H1 (cell line): ENCODE results near the gene CFAP61. TPM values are rescaled to one million over a fixed set of nuclear protein-coding genes. Genes with fewer than 3 reads are reported as not detected.

Source experiments
- CTCF ChIA-PET: fragments of 300-600 bp; sonication (Branson Sonifier 250); formaldehyde crosslinking; loops from one replicate; lab custom pipeline; 2021; ENCODE audit not compliant: partially characterized antibody; lab: Charles Lee
- POLR2A ChIA-PET: fragments of 300-600 bp; sonication (Branson Sonifier 250); formaldehyde crosslinking; loops from one replicate; lab custom pipeline; 2021; ENCODE audit warnings: inconsistent platforms; ENCODE audit not compliant: partially characterized antibody; lab: Charles Lee
- DNase-seq, 2 experiments: peaks; one replicate each; pipeline versions ENCODE4 v3.0.0 to v3.0.0-alpha.2; 2010 to 2022; ENCODE audit warnings: low spot score in 2 of 2, low read depth in 1 of 2, mixed read lengths in 1 of 2
- FAIRE-seq: peaks from 2 replicates; lab custom pipeline; 2011; peaks lifted over from hg19 to GRCh38; lab: Jason Lieb, UNC
- H2AFZ ChIP-seq: 2 replicates; pipeline ENCODE4 v1.8.1; 2012; ENCODE audit warnings: low read length, inconsistent platforms
- H2AK5ac ChIP-seq: 2 replicates; pipeline ENCODE4 v1.6.1; 2013; ENCODE audit warnings: low read depth, low read length
- H2BK120ac ChIP-seq: replicated peaks from 2 replicates; pipeline ENCODE3; 2013; ENCODE audit warnings: low read depth, low read length, inconsistent platforms
- H2BK12ac ChIP-seq: 2 replicates; pipeline ENCODE4 v1.6.1; 2013; ENCODE audit warnings: low read depth, low read length
- H2BK15ac ChIP-seq: 2 replicates; pipeline ENCODE4 v1.6.1; 2013; ENCODE audit warnings: low read length
- H2BK20ac ChIP-seq: 2 replicates; pipeline ENCODE4 v1.6.1; 2013; ENCODE audit warnings: low read length
- H2BK5ac ChIP-seq: 2 replicates; pipeline ENCODE4 v1.6.1; 2013; ENCODE audit warnings: low read depth, low read length
- H3K14ac ChIP-seq: 2 replicates; pipeline ENCODE4 v1.6.1; 2013; ENCODE audit warnings: inconsistent platforms; ENCODE audit not compliant: insufficient read length
- H3K18ac ChIP-seq: 2 replicates; pipeline ENCODE4 v1.6.1; 2013; ENCODE audit warnings: low read length; ENCODE audit errors: extremely low read depth
- H3K23ac ChIP-seq: 2 replicates; pipeline ENCODE4 v1.6.1; 2013; ENCODE audit warnings: inconsistent platforms; ENCODE audit not compliant: insufficient read length
- H3K23me2 ChIP-seq: 2 replicates; pipeline ENCODE4 v1.6.1; 2013; ENCODE audit warnings: low read depth, low read length
- H3K27ac ChIP-seq: 2 replicates; pipeline ENCODE4 v1.6.1; 2011; ENCODE audit warnings: low read depth, low read length, inconsistent platforms
- H3K27me3 ChIP-seq, 4 experiments: replicated peaks in 1 of 4; 1 replicate in 1 of 4; 2 replicates in 3 of 4; pipeline versions ENCODE4 v1.6.1 to v1.8.1; 2011 to 2013; ENCODE audit warnings: low read length in 3 of 4, mild to moderate bottlenecking in 3 of 4, inconsistent platforms in 2 of 4, mixed read lengths in 2 of 4, moderate library complexity in 1 of 4; ENCODE audit not compliant: control insufficient read depth in 3 of 4, insufficient read depth in 3 of 4; ENCODE audit errors: extremely low read depth in 1 of 4
- H3K36me3 ChIP-seq, 4 experiments: 2 replicates each; pipeline versions ENCODE4 v1.6.1 to v1.8.1; 2011 to 2013; ENCODE audit warnings: mild to moderate bottlenecking in 4 of 4, low read length in 3 of 4, moderate library complexity in 2 of 4, control low read depth in 1 of 4, inconsistent platforms in 1 of 4; ENCODE audit not compliant: insufficient read depth in 4 of 4, control insufficient read depth in 2 of 4
- H3K4ac ChIP-seq: replicated peaks from 2 replicates; pipeline ENCODE3; 2013; ENCODE audit warnings: low read length, low read depth, mixed read lengths, inconsistent platforms; ENCODE audit not compliant: insufficient read length
- H3K4me1 ChIP-seq, 4 experiments: replicated peaks in 1 of 4; 1 replicate in 1 of 4; 2 replicates in 3 of 4; pipeline versions ENCODE4 v1.6.1 to v1.8.1; 2011 to 2013; ENCODE audit warnings: low read length in 3 of 4, inconsistent platforms in 2 of 4, mixed read lengths in 1 of 4; ENCODE audit not compliant: insufficient read depth in 4 of 4, control insufficient read depth in 3 of 4
- H3K4me2 ChIP-seq, 2 experiments: 2 replicates each; pipeline versions ENCODE4 v1.6.1 to v1.8.1; 2011 to 2013; ENCODE audit warnings: low read depth in 2 of 2, low read length in 2 of 2, control low read depth in 1 of 2, inconsistent platforms in 1 of 2, mild to moderate bottlenecking in 1 of 2; ENCODE audit not compliant: insufficient read depth in 1 of 2
- H3K4me3 ChIP-seq, 4 experiments: fragments of 200-600, 300-600 bp in 1 of 4; sonication (generic), shearing (Covaris generic), sonication (Bioruptor Twin) in 1 of 4; 2 replicates each; pipeline versions ENCODE4 v1.5.1 to v1.8.1; 2011 to 2016; ENCODE audit warnings: low read length in 4 of 4, low read depth in 3 of 4, control low read depth in 2 of 4, inconsistent platforms in 2 of 4, mild to moderate bottlenecking in 2 of 4, mixed read lengths in 1 of 4, moderate library complexity in 1 of 4; ENCODE audit not compliant: insufficient read depth in 2 of 4; ENCODE audit errors: extremely low read depth in 1 of 4
- H3K56ac ChIP-seq: replicated peaks from 2 replicates; pipeline ENCODE3; 2013; ENCODE audit warnings: low read depth, mild to moderate bottlenecking, mixed read lengths, low read length, inconsistent platforms; ENCODE audit not compliant: insufficient read length
- H3K79me1 ChIP-seq: 2 replicates; pipeline ENCODE4 v1.6.1; 2013; ENCODE audit warnings: low read depth, low read length, control low read depth
- H3K79me2 ChIP-seq, 2 experiments: 2 replicates each; pipeline versions ENCODE4 v1.6.1 to v1.8.1; 2012 to 2013; ENCODE audit warnings: low read length in 2 of 2, mild to moderate bottlenecking in 2 of 2, inconsistent platforms in 1 of 2; ENCODE audit not compliant: insufficient read depth in 2 of 2, control insufficient read depth in 1 of 2
- H3K9ac ChIP-seq, 4 experiments: replicated peaks in 1 of 4; 1 replicate in 1 of 4; 2 replicates in 3 of 4; pipeline versions ENCODE4 v1.6.1 to v1.8.1; 2011 to 2013; ENCODE audit warnings: low read depth in 3 of 4, low read length in 3 of 4, control low read depth in 2 of 4, mild to moderate bottlenecking in 2 of 4, moderate library complexity in 2 of 4, inconsistent platforms in 1 of 4; ENCODE audit errors: extremely low read depth in 1 of 4
- H3K9me3 ChIP-seq, 2 experiments: 2 replicates each; pipeline versions ENCODE4 v1.6.1 to v1.8.1; 2012 to 2013; ENCODE audit warnings: mild to moderate bottlenecking in 2 of 2, moderate library complexity in 2 of 2, control low read depth in 1 of 2, inconsistent platforms in 1 of 2, low read depth in 1 of 2, low read length in 1 of 2, mixed read lengths in 1 of 2; ENCODE audit not compliant: insufficient read depth in 2 of 2
- H4K20me1 ChIP-seq, 2 experiments: replicated peaks in 1 of 2; 2 replicates each; pipeline versions ENCODE3 to v1.8.1; 2011 to 2013; ENCODE audit warnings: inconsistent platforms in 2 of 2, low read length in 2 of 2, mild to moderate bottlenecking in 1 of 2; ENCODE audit not compliant: insufficient read depth in 2 of 2, control insufficient read depth in 1 of 2
- H4K5ac ChIP-seq: 2 replicates; pipeline ENCODE4 v1.6.1; 2013; ENCODE audit warnings: low read length, low read depth, mixed read lengths, inconsistent platforms; ENCODE audit not compliant: insufficient read length
- H4K8ac ChIP-seq: 2 replicates; pipeline ENCODE4 v1.8.0; 2013; ENCODE audit warnings: mild to moderate bottlenecking, moderate library complexity, low read length, inconsistent platforms; ENCODE audit not compliant: insufficient read depth; ENCODE audit errors: extremely low read depth
- H4K91ac ChIP-seq: replicated peaks from 2 replicates; pipeline ENCODE3; 2013; ENCODE audit warnings: low read length, mixed read lengths, inconsistent platforms; ENCODE audit not compliant: insufficient read length
- CBX8 ChIP-seq: fragments of 300-800, 300-1000 bp; sonication (generic); IDR thresholded peaks from 2 replicates; pipeline ENCODE4 v1.7.1; 2016; ENCODE audit warnings: low read depth, low read length, borderline replicate concordance
- FOSL1 ChIP-seq: IDR thresholded peaks from 2 replicates; pipeline ENCODE4 v1.6.1; 2011; ENCODE audit warnings: mild to moderate bottlenecking, low read depth, low read length, moderate library complexity; ENCODE audit not compliant: insufficient read depth
- HDAC6 ChIP-seq: IDR thresholded peaks from one replicate; pipeline ENCODE4 v1.7.1; 2012; ENCODE audit warnings: low read depth, mild to moderate bottlenecking, inconsistent platforms, low read length, moderate library complexity
- TBP ChIP-seq: IDR thresholded peaks from 2 replicates; pipeline ENCODE4 v1.6.1; 2011; ENCODE audit warnings: low read depth, low read length, improper control_type of control experiment
- WGBS, 2 experiments: shearing (Covaris generic) in 1 of 2; methylation state at CpG; one replicate each; pipeline versions ENCODE4 v1.1.6 to v1.1.7; 2013 to 2015; ENCODE audit warnings: low lambda C conversion rate in 2 of 2, mixed read lengths in 2 of 2, inconsistent platforms in 1 of 2, low coverage in 1 of 2, missing lambda C conversion rate in 1 of 2; ENCODE audit not compliant: insufficient replicate concordance in 2 of 2, insufficient coverage in 1 of 2, insufficient read length in 1 of 2; ENCODE audit errors: extremely low coverage in 1 of 2, missing lambda C conversion rate in 1 of 2; 5-methylcytosine and 5-hydroxymethylcytosine counted together
- polyA plus RNA-seq, 7 experiments: library from polyadenylated mRNA; depleted of rRNA in 3 of 7; stranded (reverse) in 5 of 7; unstranded in 2 of 7; fragments of >200 nt in 5 of 7; fragments of 200-250 nt in 2 of 7; gene quantifications; 1 replicate in 5 of 7; 2 replicates in 1 of 7; 4 replicates in 1 of 7; pipeline versions ENCODE4 v1.2.1 to v1.2.3, GENCODE V29; 2011 to 2013; ENCODE audit warnings: missing spikeins in 2 of 7, mixed read lengths in 2 of 7
- total RNA-seq: library from RNA; stranded (reverse); fragmentation: NEBNext Ultra II Directional; extraction: Animal tissue kit (Norgen Biotek cat#: 25700); gene quantifications from 2 replicates; pipeline ENCODE4 v1.2.1, GENCODE V29; 2021

CFAP61 gene
- total and polyA plus RNA-seq, 2 of the 8 experiments (the other 6 are each of a cell fraction or from before 2014, with no cell fraction given) = 0.29 to 0.61 TPM

DNA sequence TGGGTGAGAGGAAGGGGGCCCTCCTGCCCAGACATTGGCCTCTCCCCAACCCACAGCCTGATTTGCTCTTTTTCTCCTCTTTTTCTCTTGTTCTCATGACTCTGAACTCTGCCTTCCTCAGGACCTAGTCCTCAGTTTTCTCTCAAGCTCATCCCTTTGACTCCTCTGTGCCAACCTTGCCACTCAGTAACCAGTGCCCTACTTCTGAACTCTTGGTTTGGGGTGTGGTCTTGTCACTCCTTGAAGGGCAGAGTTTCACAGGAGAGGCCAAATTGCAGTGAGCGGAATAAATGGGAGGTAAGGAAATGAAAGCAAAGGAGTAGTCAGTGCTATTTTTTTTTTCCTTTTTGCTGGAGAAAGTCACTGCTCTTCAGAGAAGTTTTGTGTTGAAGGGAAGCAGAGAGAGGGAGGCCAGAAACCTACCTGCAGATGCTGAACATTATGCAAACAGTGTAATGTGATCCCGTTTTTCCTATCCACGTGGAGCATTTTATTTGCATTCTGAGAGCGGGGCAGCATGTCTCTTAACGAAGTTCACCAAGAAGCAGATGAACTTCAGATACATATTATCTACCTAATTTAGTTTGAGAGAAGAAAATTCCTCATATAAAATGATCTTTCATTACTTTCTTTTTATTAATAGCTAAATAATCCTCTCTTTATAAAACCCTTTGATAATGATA, 26.9 kb downstream of the CFAP61 start:
- FAIRE-seq (no peak), DNase-seq (no peak)
- no peaks in the 10 kb centered on the region for H3K27me3 ChIP-seq
- no peak overlapping the region for H3K56ac ChIP-seq
- no peak overlapping the region for H3K23ac ChIP-seq
- 45% methylated on average over 5 of the region's 5 CpGs; no CpG with 5 or more reads in 1 of the 2 experiments for WGBS, 2 experiments
- no peak overlapping the region for H2BK15ac ChIP-seq
- ChIA-PET POLR2A (no interaction called here), CTCF (interaction anchor here (0.7 to 0.8 kb wide), 2 partner anchors 488 to 513 kb away, joined by 3 read pairs; no protein-coding TSS in a partner anchor)
- H4K91ac ChIP-seq = no peak overlapping the region
- no peak overlapping the region for H4K8ac ChIP-seq
- peak overlapping the region; percentile 61 for H2AFZ ChIP-seq
- H2BK120ac ChIP-seq = no peak overlapping the region
- H3K9me3 ChIP-seq = no peaks in the 10 kb centered on the region
- no peaks in the 10 kb centered on the region; the same call in 1 of the 2 replicates for H3K23me2 ChIP-seq
- H3K79me1 ChIP-seq = no peaks in the 10 kb centered on the region
- H3K79me2 ChIP-seq = no peaks in the 10 kb centered on the region
- no peaks in the 10 kb centered on the region for H4K20me1 ChIP-seq
- no peak overlapping the region for H3K4me3 ChIP-seq
- no peak overlapping the region for H3K14ac ChIP-seq
- no peaks in the 10 kb centered on the region for H3K36me3 ChIP-seq
- H2BK12ac ChIP-seq = no peak overlapping the region
- no peak overlapping the region for H4K5ac ChIP-seq
- no peak overlapping the region for H3K27ac ChIP-seq
- no peak overlapping the region for H3K4ac ChIP-seq
- H3K9ac ChIP-seq = no peak overlapping the region
- H3K4me1 ChIP-seq = peaks cover 5 to 8% (median 5%) of the 10 kb centered on the region in 4 experiments; a peak in 4 of 7 replicates
- 0 out of 2 replicates have a peak overlapping the region, but pooled peaks have one; percentile 76 for H2BK20ac ChIP-seq
- H2BK5ac ChIP-seq = no peak overlapping the region
- H2AK5ac ChIP-seq = no peak overlapping the region
- peak overlapping the region; percentile 11 to 53; a peak in 2 of 4 replicates for H3K4me2 ChIP-seq
- H3K18ac ChIP-seq = 0 out of 2 replicates have a peak overlapping the region, but pooled peaks have one; percentile 13
- no peak for TF ChIP-seq HDAC6
- TF ChIP-seq FOSL1 = no peak
- no peak for TF ChIP-seq CBX8
- no peak for TF ChIP-seq TBP
